Right atrium auricular region (tissue), 2 donors: ENCODE data around the gene ARMC6. TPM values are rescaled to one million over a fixed set of nuclear protein-coding genes. Genes with fewer than 3 reads are reported as not detected.

Source experiments
- DNase-seq: peaks from one replicate; pipeline ENCODE4 v3.0.0-alpha.2; 2019; ENCODE audit warnings: low spot score
- H3K27ac ChIP-seq, 2 donors: fragments of 200-600 bp; sonication (generic); 1 replicate in 1 of 2; 2 replicates in 1 of 2; pipeline ENCODE4 v1.5.1; 2016 to 2019
- H3K27me3 ChIP-seq, 2 donors: fragments of 200-600 bp; sonication (generic); one replicate each; pipeline versions ENCODE4 v1.5.1 to v1.6.0; 2017 to 2019
- H3K36me3 ChIP-seq: fragments of 200-600 bp; sonication (generic); one replicate; pipeline ENCODE4 v1.5.1; 2016
- H3K4me1 ChIP-seq, 2 donors: fragments of 200-600 bp; sonication (generic); one replicate each; pipeline versions ENCODE4 v1.5.1 to v1.6.0; 2017 to 2019
- H3K4me3 ChIP-seq, 2 donors: fragments of 200-600 bp; sonication (generic); 1 replicate in 1 of 2; 2 replicates in 1 of 2; pipeline ENCODE4 v1.5.1; 2017 to 2019; ENCODE audit warnings: mild to moderate bottlenecking in 1 of 2, moderate library complexity in 1 of 2
- H3K9me3 ChIP-seq, 2 donors: fragments of 200-600 bp; sonication (generic); one replicate each; pipeline ENCODE4 v1.5.1; 2019
- CTCF ChIP-seq, 2 donors: fragments of 200-600 bp; sonication (generic); IDR thresholded peaks; one replicate each; pipeline ENCODE4 v1.5.1; 2019; ENCODE audit warnings: antibody characterized with exemption in 2 of 2
- total RNA-seq, 2 donors: library from RNA; depleted of rRNA; stranded (reverse); fragments of >200 nt; gene quantifications; one replicate each; pipeline ENCODE4 v1.1.0, GENCODE V29; 2016

ARMC6 gene
- total RNA-seq, 2 donors from 2014 or later = 13.7 to 14.4 TPM

GRCh38 chr19:19051478-19052213, 18.2 kb downstream of the ARMC6 start:
- TF ChIP-seq CTCF (IDR thresholded peaks at IDR 0.05) = no peak
- no peak for DNase-seq
- no peak overlapping the region for H3K4me3 ChIP-seq
- peaks cover 40% of the 10 kb centered on the region for H3K36me3 ChIP-seq
- H3K27ac ChIP-seq = no peak overlapping the region
- H3K9me3 ChIP-seq = no peaks in the 10 kb centered on the region
- no peaks in the 10 kb centered on the region for H3K4me1 ChIP-seq
- H3K27me3 ChIP-seq = no peaks in the 10 kb centered on the region

- TF ChIP-seq CTCF (IDR thresholded peaks at IDR 0.05) = no peak
- Histone ChIP-seq H3K27ac (no peak overlapping the region), H3K27me3 (no peaks in the 10 kb centered on the region), H3K36me3 (peaks cover 45% of the 10 kb centered on the region), H3K4me1 (no peaks in the 10 kb centered on the region), H3K9me3 (no peaks in the 10 kb centered on the region), H3K4me3 (no peak overlapping the region)
- DNase-seq = no peak
Measured at GRCh38 chr19:19052921-19053320, 19.5 kb downstream of the ARMC6 start.

- H3K36me3 ChIP-seq = peaks cover 46% of the 10 kb centered on the region
- peak; percentile 61 to 85 for TF ChIP-seq CTCF (IDR thresholded peaks at IDR 0.05)
- H3K27me3 ChIP-seq = no peaks in the 10 kb centered on the region
- H3K9me3 ChIP-seq = no peaks in the 10 kb centered on the region
- DNase-seq = no peak
- no peak overlapping the region for H3K4me3 ChIP-seq
- no peak overlapping the region for H3K27ac ChIP-seq
- no peaks in the 10 kb centered on the region for H3K4me1 ChIP-seq
Measured at GRCh38 chr19:19053508-19054314, 20.3 kb downstream of the ARMC6 start.

- Histone ChIP-seq H3K27me3 (no peaks in the 10 kb centered on the region), H3K4me3 (no peak overlapping the region), H3K4me1 (no peaks in the 10 kb centered on the region), H3K27ac (no peak overlapping the region), H3K36me3 (peaks cover 46% of the 10 kb centered on the region), H3K9me3 (no peaks in the 10 kb centered on the region)
- no peak for TF ChIP-seq CTCF (IDR thresholded peaks at IDR 0.05)
- DNase-seq = no peak
Measured at GRCh38 chr19:19054315-19054938, 21.0 kb downstream of the ARMC6 start.

GRCh38 chr19:19054939-19055440, 21.6 kb downstream of the ARMC6 start:
- no peak for DNase-seq
- Histone ChIP-seq H3K27ac (no peak overlapping the region), H3K4me3 (no peak overlapping the region), H3K27me3 (no peaks in the 10 kb centered on the region), H3K9me3 (no peaks in the 10 kb centered on the region), H3K4me1 (no peaks in the 10 kb centered on the region), H3K36me3 (peaks cover 46% of the 10 kb centered on the region)
- TF ChIP-seq CTCF (IDR thresholded peaks at IDR 0.05) = no peak
